ENCODE measurements around the gene LRMDA. TPM values are rescaled to one million over a fixed set of nuclear protein-coding genes. Genes with fewer than 3 reads are reported as not detected.

Gene LRMDA
- total and polyA plus RNA-seq, 2 donors (not counting 1 experiment from before 2014, with no cell fraction given), result 0.12 TPM; not detected in 1

GRCh38 chr10:75448166-75448565, 16.7 kb downstream of the LRMDA start:
- H3K4me1 Mint-ChIP-seq, result no peaks in the 10 kb centered on the region
- no peaks in the 10 kb centered on the region for H4K20me1 ChIP-seq (ENCODE audit: control insufficient read depth, insufficient read depth, low read length, poor library complexity, severe bottlenecking)
- POLR2A ChIA-PET, result no interaction called here
- H3K4me2 ChIP-seq (replicated peaks; ENCODE audit: low read depth, low read length, poor library complexity, severe bottlenecking), result no peak overlapping the region
- DNase-seq (no peak), ATAC-seq (ENCODE audit: low read depth) (no peak)
- H3K9ac ChIP-seq (ENCODE audit: low read length), result no peak overlapping the region
- no peak overlapping the region for H2AFZ ChIP-seq (ENCODE audit: insufficient read depth, low read depth, low read length, poor library complexity, severe bottlenecking)
- H3K79me2 ChIP-seq (ENCODE audit: control insufficient read depth, insufficient read depth, low read length), result no peaks in the 10 kb centered on the region
- no peaks in the 10 kb centered on the region for H3K36me3 ChIP-seq (replicated peaks in 1 of 2; ENCODE audit: control extremely low read depth in 1 of 2, control insufficient read depth in 1 of 2, extremely low read depth in 1 of 2, insufficient read depth in 2 of 2, low read length in 1 of 2)
- H3K9me3 Mint-ChIP-seq (ENCODE audit: insufficient read depth), result peaks cover 10% of the 10 kb centered on the region
- intact Hi-C loops (cut with micrococcal nuclease), result no loop called here
- peaks cover 2 to 14% (median 10%) of the 10 kb centered on the region in 3 donors for H3K9me3 ChIP-seq (ENCODE audit: control extremely low read depth in 1 of 3, control insufficient read depth in 2 of 3, insufficient read depth in 1 of 3, low read length in 2 of 3)
- CTCF ChIA-PET, result no interaction called here
- no peak for TF ChIP-seq EZH2 (IDR thresholded peaks at IDR 0.05; ENCODE audit: borderline replicate concordance, insufficient read depth, low read depth, low read length, poor library complexity, severe bottlenecking)
- TF ChIP-seq CTCF (IDR thresholded peaks at IDR 0.05), result no peak
- WGBS (ENCODE audit: insufficient coverage), result no CpG with 5 or more reads among the region's 2 CpGs
- no peak overlapping the region for H3K4me3 ChIP-seq (ENCODE audit: control extremely low read depth in 1 of 5, extremely low read depth in 1 of 5, insufficient read depth in 1 of 5, low read depth in 2 of 5, low read length in 4 of 5)
- no peak overlapping the region for H3K4me3 Mint-ChIP-seq
- H3K27me3 ChIP-seq (replicated peaks in 1 of 4; ENCODE audit: control extremely low read depth in 1 of 4, control insufficient read depth in 3 of 4, insufficient read depth in 4 of 4, low read length in 3 of 4), result no peaks in the 10 kb centered on the region
- no peaks in the 10 kb centered on the region for H3K4me1 ChIP-seq (ENCODE audit: control insufficient read depth in 2 of 2, insufficient read depth in 2 of 2, low read length in 2 of 2)
- no peak overlapping the region for H3K27ac Mint-ChIP-seq
- H3K27ac ChIP-seq (ENCODE audit: low read length in 2 of 2), result no peak overlapping the region
- H3K27me3 Mint-ChIP-seq, result peaks cover 4% of the 10 kb centered on the region

- CTCF ChIA-PET, result no interaction called here
- POLR2A ChIA-PET, result no interaction called here
- H3K9ac ChIP-seq (ENCODE audit: low read length), result no peak overlapping the region
- no peak overlapping the region for H3K4me2 ChIP-seq (replicated peaks; ENCODE audit: low read depth, low read length, poor library complexity, severe bottlenecking)
- H3K9me3 Mint-ChIP-seq (ENCODE audit: insufficient read depth), result peaks cover 4% of the 10 kb centered on the region
- H3K36me3 ChIP-seq (replicated peaks in 1 of 2; ENCODE audit: control extremely low read depth in 1 of 2, control insufficient read depth in 1 of 2, extremely low read depth in 1 of 2, insufficient read depth in 2 of 2, low read length in 1 of 2), result no peaks in the 10 kb centered on the region
- H3K27ac ChIP-seq (ENCODE audit: low read length in 2 of 2), result no peak overlapping the region
- H3K4me3 Mint-ChIP-seq, result no peak overlapping the region
- no peaks in the 10 kb centered on the region for H3K4me1 ChIP-seq (ENCODE audit: control insufficient read depth in 2 of 2, insufficient read depth in 2 of 2, low read length in 2 of 2)
- H4K20me1 ChIP-seq (ENCODE audit: control insufficient read depth, insufficient read depth, low read length, poor library complexity, severe bottlenecking), result no peaks in the 10 kb centered on the region
- H3K4me1 Mint-ChIP-seq, result no peaks in the 10 kb centered on the region
- DNase-seq, result no peak
- H3K4me3 ChIP-seq (ENCODE audit: control extremely low read depth in 1 of 5, extremely low read depth in 1 of 5, insufficient read depth in 1 of 5, low read depth in 2 of 5, low read length in 4 of 5), result no peak overlapping the region
- peaks cover 7% of the 10 kb centered on the region for H3K27me3 Mint-ChIP-seq
- H2AFZ ChIP-seq (ENCODE audit: insufficient read depth, low read depth, low read length, poor library complexity, severe bottlenecking), result no peak overlapping the region
- H3K9me3 ChIP-seq (ENCODE audit: control extremely low read depth in 1 of 3, control insufficient read depth in 2 of 3, insufficient read depth in 1 of 3, low read length in 2 of 3), result peaks cover 0 to 10% (median 6%) of the 10 kb centered on the region in 3 donors
- WGBS (ENCODE audit: insufficient coverage), result no CpG with 5 or more reads among the region's 7 CpGs
- H3K27ac Mint-ChIP-seq, result no peak overlapping the region
- intact Hi-C loops (cut with micrococcal nuclease), result no loop called here
- no peaks in the 10 kb centered on the region for H3K27me3 ChIP-seq (replicated peaks in 1 of 4; ENCODE audit: control extremely low read depth in 1 of 4, control insufficient read depth in 3 of 4, insufficient read depth in 4 of 4, low read length in 3 of 4)
- H3K79me2 ChIP-seq (ENCODE audit: control insufficient read depth, insufficient read depth, low read length), result no peaks in the 10 kb centered on the region
- TF ChIP-seq CTCF (IDR thresholded peaks at IDR 0.05) (no peak), EZH2 (IDR thresholded peaks at IDR 0.05; ENCODE audit: borderline replicate concordance, insufficient read depth, low read depth, low read length, poor library complexity, severe bottlenecking) (no peak)
- no peak for ATAC-seq (ENCODE audit: low read depth)
Observed at GRCh38 chr10:75449382-75450074, 18.1 kb downstream of the LRMDA start.
